GM19238 (cell line): ENCODE data around the gene USPL1.

Experiments used
- DNase-seq: peaks from one replicate; pipeline ENCODE4 v3.0.0; 2011; ENCODE audit warnings: low spot score; ENCODE audit not compliant: insufficient read length

The USPL1 gene

GRCh38 chr13:30656178-30656577, 38.5 kb downstream of the USPL1 start:
- no peak for DNase-seq

DNA sequence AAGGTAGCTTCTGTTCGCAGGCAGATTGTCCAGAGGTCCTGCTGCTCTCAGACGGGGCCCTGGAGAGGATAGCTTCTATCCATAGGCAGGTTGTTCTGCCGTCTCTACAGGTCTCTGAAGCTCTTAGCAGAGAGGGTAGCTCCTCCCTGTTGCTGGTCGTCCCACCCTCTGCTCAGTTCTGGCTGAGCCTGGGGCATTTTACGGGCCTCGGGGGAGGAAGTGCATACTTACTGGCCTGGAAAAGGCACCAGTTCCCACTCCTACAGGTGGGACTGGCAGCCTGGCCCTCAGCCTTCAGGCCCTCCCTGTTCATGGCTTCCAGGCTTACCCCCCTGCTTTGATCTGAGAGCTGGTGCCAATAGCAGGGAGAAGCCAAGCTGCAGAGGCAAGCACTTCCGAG, 42.3 kb downstream of the USPL1 start:
- no peak for DNase-seq

- no peak for DNase-seq
Measured at GRCh38 chr13:30660796-30661195, 43.1 kb downstream of the USPL1 start.

GRCh38 chr13:30664689-30665275, 47.1 kb downstream of the USPL1 start:
- no peak for DNase-seq

- DNase-seq = no peak
Measured at GRCh38 chr13:30665638-30666037, 47.9 kb downstream of the USPL1 start.

DNA sequence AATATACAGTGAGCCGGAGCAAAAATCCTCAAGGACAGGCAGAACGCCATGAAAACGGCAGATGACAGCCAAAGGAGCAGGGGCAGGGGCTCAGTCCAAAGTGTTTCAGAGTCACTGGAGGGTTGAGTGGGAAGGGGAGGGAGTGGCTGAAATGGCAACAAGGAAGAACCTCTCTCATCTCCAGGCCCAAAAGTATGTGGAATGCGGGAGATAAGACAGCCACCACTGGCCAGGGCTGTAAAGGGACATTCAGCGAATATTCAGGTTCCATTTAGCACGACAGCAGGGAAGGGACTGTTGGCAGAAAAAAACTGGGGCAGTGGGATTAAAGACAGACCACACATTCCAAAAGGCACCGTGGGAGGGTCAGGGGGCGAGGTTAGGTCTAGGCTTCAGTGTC, 48.4 kb downstream of the USPL1 start:
- DNase-seq = no peak

GRCh38 chr13:30667014-30667413, 49.3 kb downstream of the USPL1 start:
- no peak for DNase-seq

- no peak for DNase-seq
Measured at GRCh38 chr13:30668312-30668711, 50.6 kb downstream of the USPL1 start.

DNA sequence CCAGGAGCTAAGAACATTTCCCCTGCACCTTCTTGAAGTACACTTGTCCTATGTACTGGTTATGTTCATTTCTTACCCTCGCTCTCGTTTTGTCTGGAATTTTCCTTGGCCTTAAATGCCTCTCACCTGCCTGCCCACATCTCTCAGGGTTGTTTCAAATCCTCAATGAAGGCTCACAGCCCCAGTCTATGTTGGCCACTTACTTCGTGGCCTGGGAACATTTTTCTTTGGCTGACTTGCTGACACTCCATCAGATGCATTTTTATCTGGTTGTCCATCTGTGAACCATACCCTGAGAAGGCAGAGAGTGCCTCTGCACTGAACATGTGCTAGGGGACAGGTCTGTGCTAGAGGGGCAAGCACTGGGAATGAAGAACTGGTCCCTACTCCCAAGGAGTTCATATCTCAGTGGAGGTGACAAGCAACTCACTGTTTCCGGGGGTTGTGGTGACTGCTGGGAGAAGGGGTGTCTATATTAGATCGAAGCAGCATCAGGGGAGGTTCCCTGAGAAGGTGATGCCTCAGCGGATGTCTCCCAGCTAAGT, 53.6 kb downstream of the USPL1 start:
- DNase-seq = no peak

DNA sequence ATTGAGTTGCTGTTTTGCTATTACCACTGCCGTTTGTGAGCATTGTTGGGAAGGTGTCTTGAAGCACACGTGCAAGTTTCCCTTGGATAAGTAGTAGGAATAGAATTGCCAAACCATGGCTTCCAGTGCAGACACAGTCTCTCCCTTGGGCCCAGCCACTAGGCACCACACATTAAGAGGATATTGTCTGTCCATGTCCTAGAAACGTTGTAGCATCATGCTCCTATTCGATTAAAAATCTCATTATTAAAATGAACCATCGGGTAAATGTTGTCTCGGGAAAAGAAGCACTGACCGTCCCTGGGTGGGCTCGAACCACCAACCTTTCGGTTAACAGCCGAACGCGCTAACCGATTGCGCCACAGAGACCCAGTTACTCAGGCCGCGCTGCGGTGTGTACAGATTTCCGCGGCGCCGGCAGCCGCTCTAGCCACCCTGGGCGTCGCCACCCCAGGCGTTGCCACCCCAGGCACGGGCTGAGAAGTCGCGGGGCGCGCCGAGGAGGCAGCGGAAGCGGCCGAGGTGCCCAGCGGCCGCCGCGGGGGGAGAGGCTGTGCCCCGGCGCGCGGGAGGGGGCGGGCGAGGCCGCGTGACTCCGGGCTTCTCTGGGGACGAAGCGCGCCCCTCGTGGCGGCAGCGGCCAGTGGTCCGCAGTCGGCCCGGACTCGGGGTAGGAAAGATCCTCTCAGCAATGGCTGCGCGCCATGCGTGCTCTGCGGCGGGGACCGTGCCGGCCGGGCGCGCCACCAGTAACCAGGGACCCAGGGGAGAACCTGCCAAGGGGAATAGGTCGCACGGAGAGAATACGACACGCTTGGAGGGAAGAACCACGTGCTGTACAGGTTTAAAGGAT, 56.2 kb downstream of the USPL1 start:
- DNase-seq = peak; percentile 81

- no peak for DNase-seq
Measured at GRCh38 chr13:30675717-30676116, 58.0 kb downstream of the USPL1 start.

DNA sequence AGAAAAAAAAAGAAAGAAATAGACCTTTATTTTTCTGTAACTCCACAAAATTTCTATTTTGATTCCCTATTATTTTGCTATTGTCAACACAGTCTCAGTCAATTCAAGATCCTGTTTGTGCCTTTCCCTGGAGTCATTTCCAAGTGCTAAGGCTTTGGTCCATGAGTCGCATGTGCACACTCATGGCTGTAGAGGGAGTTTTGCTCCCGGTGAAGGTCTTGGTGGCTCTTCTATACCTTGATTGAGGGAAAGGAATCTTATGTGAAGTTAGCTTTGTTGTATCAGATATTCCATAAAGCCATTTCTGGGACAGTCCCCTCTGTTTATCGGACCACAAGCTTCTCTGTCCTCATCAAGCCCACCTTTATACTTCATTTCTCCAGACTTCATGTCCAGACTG, 59.0 kb downstream of the USPL1 start:
- no peak for DNase-seq

DNA sequence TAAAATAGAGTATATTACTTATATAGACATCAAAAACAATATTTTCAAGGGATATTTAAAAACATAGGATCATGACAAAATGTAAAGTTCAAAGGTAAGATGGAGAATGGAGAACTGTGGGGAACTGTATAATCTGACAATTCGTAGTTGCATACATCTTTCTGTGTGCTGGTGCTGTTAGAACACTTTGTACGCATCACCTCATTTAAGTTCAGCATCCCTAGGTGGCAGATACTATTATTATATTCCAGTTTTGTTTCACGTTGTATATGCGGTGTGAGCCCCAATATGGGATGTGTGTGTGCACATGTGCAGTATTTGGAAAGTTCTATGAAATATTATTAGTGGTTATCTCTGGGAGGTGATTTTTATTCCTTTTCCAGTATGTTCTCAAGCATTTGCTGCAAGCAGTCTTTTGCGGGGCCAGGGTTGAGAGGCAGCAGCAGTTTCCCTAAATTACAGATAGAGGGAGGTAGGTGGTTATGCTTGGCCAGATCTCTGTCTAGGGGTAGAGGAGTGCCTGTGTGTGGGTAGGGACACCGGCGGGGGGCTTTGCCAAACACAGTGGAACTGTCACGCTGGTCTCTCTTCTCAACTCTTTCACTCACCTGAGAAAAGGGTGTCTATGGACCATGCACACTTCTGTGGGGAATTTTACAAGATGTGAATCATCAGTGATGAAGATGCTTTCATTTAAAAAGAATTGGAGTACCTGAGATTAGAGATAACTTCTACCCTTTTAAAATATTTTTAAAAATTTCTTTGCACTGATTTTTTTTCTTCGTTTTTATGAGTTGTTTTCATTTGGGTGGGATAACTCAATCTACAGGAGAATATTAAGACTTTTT, 62.0 kb downstream of the USPL1 start:
- DNase-seq = no peak

DNA sequence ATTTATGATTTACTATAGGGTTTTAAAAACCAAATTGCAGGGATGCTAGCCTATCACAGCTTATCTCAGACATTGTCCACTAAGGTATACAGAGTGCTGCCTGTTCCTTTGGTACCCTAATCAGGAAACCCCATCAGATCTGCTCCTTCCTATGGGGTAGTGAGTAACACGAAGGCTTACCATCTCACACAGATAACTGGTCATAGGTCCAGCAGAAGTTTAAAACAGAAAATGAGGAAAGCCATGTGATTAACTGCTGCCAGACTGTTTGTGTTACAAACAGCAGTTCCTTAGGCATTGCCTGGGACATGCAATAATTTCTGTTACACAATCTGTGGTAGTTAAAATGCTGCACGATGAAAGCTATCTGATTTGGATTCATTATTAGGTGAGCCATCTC, 64.1 kb downstream of the USPL1 start:
- no peak for DNase-seq

DNA sequence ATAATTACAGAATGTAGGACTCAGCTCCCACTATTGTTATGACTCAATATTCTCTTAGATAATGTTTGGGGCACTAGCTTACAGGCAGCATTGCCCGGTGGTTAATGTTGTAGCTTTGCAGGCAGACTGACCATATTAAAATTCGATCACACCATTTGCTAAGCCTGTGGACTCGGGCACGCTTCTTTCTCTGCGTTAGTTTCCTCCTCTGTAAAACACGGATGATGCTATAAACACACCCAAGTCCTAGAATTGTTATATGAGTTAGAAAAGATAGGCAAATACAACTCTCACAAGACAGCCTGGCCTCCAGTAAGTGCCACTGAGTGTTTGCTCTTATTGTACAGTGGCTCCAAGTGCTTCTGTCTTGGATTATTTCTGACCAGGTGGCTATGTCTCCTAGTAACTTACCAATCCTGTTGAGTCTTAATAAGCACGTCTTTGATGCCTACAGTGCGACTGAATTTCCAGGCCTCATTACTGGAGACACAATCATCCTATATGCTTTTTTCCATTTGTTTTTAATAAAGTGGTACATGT, 67.7 kb downstream of the USPL1 start:
- no peak for DNase-seq

- DNase-seq = no peak
Measured at GRCh38 chr13:30685987-30686386, 68.3 kb downstream of the USPL1 start.

- no peak for DNase-seq
Measured at GRCh38 chr13:30687601-30688000, 69.9 kb downstream of the USPL1 start.

- DNase-seq = no peak
Measured at GRCh38 chr13:30689752-30690151, 72.0 kb downstream of the USPL1 start.

- no peak for DNase-seq
Measured at GRCh38 chr13:30690282-30691188, 72.8 kb downstream of the USPL1 start.

DNA sequence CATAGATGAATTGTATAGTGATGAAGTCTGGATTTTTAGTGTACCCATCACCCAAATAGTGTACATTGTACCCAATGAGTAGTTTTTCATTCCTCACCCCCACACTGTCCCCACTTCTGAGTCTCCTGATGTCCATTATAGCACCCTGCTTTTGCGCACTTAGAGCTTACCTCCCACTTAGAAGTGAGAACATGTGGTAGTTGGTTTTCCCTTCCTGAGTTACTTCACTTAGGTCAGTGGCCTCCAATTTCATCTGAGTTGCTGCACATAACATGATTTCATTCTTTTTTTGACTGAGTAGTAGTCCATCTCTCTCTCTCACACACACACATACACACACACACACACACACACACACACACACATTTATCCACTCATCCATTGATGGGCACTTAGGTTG, 74.4 kb downstream of the USPL1 start:
- DNase-seq = no peak
